HAP-1 (cell line): ENCODE data around the gene ANXA2.
"Not testable (repeated sequence)": the region's sequence is repeated elsewhere in the genome, so short reads cannot be mapped to it uniquely, and the experiment has no call there.

Source experiments
- DNase-seq, 2 experiments: peaks; one replicate each; pipeline ENCODE4 v3.0.0-alpha.2; 2016 to 2020; ENCODE audit warnings: low spot score in 2 of 2
- H3K27me3 ChIP-seq: fragments of 250-450 bp; sonication (Bioruptor Pico); 2 replicates; pipeline ENCODE4 v1.5.1; 2020; ENCODE audit warnings: low read depth, mild to moderate bottlenecking, moderate library complexity
- H3K36me3 ChIP-seq: fragments of 250-450 bp; sonication (Bioruptor Pico); replicated peaks from 2 replicates; pipeline ENCODE4 v1.5.1; 2020; ENCODE audit warnings: mild to moderate bottlenecking
- H3K4me1 ChIP-seq: fragments of 250-450 bp; sonication (Bioruptor Pico); 2 replicates; pipeline ENCODE4 v1.5.1; 2020; ENCODE audit warnings: mild to moderate bottlenecking
- H3K4me3 ChIP-seq: fragments of 250-450 bp; sonication (Bioruptor Pico); 2 replicates; pipeline ENCODE4 v1.5.1; 2020; ENCODE audit warnings: mild to moderate bottlenecking, moderate library complexity
- H3K9me3 ChIP-seq: fragments of 250-450 bp; sonication (Bioruptor Pico); 2 replicates; pipeline ENCODE4 v1.5.1; 2020; ENCODE audit warnings: mild to moderate bottlenecking, moderate library complexity
- in situ Hi-C: fragments of 300-500 bp; cut with MboI; formaldehyde crosslinking; loops from 3 replicates; pipeline ENCODE4 v1.14.3; 2020; ENCODE audit warnings: low sequenced_read_pairs, inconsistent platforms, mixed read lengths

The ANXA2 gene

GRCh38 chr15:60419753-60420152, 22.0 kb upstream of the ANXA2 start:
- DNase-seq = no peak
- Histone ChIP-seq H3K4me1 (peaks cover 4% of the 10 kb centered on the region; the same call in 1 of the 2 replicates), H3K9me3 (no peaks in the 10 kb centered on the region), H3K4me3 (no peak overlapping the region), H3K27me3 (no peaks in the 10 kb centered on the region), H3K36me3 (peaks cover 7% of the 10 kb centered on the region; the same call in 1 of the 2 replicates)
- in situ Hi-C loops = no loop called here

DNA sequence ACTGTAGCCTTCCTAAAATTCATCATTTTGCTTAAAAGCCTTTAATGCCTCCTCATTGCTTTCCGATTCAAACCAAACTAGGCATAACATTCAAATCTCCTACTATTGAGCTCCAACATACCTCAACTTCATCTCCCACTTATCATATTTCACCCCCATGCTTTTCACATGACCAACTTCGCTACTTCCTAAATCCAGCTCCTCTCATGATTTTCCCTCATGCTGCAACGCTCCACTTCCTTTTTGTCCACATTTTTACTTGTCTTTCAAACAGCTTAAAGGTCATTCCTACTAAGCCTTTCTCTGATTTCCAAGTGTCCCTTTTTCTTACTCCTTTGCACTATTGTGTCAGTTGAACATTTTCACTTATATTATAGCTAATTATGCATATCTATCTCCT, 20.3 kb upstream of the ANXA2 start:
- in situ Hi-C loops = no loop called here
- no peak for DNase-seq
- Histone ChIP-seq H3K9me3 (no peaks in the 10 kb centered on the region), H3K4me1 (peaks cover 2% of the 10 kb centered on the region; the same call in 1 of the 2 replicates), H3K36me3 (peaks cover 4% of the 10 kb centered on the region; the same call in 1 of the 2 replicates), H3K27me3 (no peaks in the 10 kb centered on the region), H3K4me3 (no peak overlapping the region)

- peaks cover 2% of the 10 kb centered on the region; the same call in 1 of the 2 replicates for H3K4me1 ChIP-seq
- in situ Hi-C loops = no loop called here
These were observed 19.3 kb upstream of the ANXA2 start for GRCh38 chr15:60417112-60417511.

GRCh38 chr15:60416484-60416883, 18.7 kb upstream of the ANXA2 start:
- no peaks in the 10 kb centered on the region for H3K9me3 ChIP-seq
- no peaks in the 10 kb centered on the region for H3K27me3 ChIP-seq
- DNase-seq = no peak
- H3K4me3 ChIP-seq = no peak overlapping the region
- H3K36me3 ChIP-seq = no peaks in the 10 kb centered on the region; the same call in 1 of the 2 replicates
- in situ Hi-C loops = no loop called here
- peaks cover 2% of the 10 kb centered on the region; the same call in 1 of the 2 replicates for H3K4me1 ChIP-seq

More at GRCh38 chr15:60417112-60417511, 19.3 kb upstream of the ANXA2 start:
- Histone ChIP-seq H3K27me3 (no peaks in the 10 kb centered on the region), H3K36me3 (no peaks in the 10 kb centered on the region; the same call in 1 of the 2 replicates), H3K9me3 (no peaks in the 10 kb centered on the region), H3K4me3 (no peak overlapping the region)
- no peak for DNase-seq

DNA sequence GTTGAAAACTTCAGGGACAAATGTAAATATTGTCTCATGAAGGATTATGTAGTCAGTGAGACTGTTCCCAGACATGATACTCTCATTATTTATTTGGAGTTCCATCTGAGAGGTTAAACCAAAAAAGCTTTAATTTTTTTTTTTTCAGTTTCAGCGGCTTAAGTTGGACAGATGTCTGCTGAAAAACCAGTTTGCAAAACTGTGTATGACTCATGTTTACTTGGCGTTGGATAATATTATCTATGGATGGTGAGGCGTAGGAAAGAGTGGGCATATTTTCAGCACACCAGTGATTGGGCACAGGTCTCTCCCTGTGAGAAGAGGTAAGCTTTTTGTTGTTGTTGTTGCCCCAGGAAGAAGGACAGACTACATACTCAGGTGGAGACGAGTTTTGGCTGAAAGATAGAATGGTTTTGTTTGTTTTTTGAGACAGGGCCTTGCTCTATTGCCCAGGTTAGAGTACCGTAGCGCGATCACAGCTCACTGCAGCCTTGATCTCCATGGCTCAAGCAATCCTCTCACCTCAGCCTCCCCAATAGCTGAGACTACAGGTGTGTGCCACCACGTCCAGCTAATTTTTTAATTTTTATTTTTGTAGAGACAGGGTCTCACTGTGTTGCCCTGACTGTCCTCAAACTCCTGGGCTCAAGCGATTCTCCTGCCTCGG, 16.4 kb upstream of the ANXA2 start:
- H3K4me1 ChIP-seq = peaks cover 2% of the 10 kb centered on the region; the same call in 1 of the 2 replicates

DNA sequence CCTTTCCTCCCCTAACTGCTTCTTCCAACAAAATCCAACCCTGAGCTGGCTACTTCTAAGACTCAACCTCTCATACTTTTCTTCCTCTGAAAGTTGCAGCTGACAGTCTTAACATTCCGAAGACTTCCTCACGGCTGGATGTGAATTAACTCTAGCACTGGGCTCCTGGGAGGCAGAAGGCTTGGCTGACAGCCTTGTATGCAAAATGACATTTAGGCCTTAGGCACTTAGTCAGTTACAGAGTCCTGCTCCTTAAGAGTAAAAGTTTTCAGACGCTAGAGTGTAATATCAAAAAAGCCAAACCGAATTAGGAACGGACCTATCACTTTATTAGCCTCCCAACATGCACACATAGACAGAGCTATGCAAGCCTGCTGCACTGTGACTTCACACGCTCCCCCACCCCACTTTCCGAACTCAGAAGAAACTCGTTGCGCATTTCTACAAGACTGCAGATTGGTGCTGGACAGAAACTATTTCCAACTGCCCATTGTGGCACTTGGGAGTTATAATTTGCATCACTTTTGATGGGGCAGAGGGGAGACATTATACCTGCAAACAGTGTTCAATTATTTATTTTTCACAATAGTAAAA, 15.5 kb upstream of the ANXA2 start:
- DNase-seq = no peak

More for the DNA sequence above, 16.4 kb upstream of the ANXA2 start:
- Histone ChIP-seq H3K36me3 (no peaks in the 10 kb centered on the region), H3K9me3 (no peaks in the 10 kb centered on the region), H3K27me3 (no peaks in the 10 kb centered on the region), H3K4me3 (no peak overlapping the region)
- in situ Hi-C loops = no loop called here
- DNase-seq = no peak

DNA sequence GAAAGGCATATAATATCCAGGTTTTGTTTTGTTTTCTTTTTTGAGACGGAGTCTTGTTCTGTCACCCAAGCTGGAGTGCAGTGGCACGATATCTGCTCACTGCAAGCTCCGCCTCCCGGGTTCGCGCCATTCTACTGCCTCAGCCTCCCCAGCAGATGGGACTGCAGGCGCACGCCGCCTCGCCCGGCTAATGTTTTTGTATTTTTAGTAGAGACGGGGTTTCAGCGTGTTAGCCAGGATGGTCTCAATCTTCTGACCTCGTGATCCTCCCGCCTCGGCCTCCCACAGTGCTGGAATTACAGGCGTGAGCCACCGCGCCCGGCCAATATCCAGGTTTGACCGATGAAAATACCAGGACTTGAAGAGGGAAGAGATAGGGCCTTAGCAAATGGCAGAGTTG, 15.0 kb upstream of the ANXA2 start:
- H3K36me3 ChIP-seq, H3K9me3 ChIP-seq, H3K4me3 ChIP-seq, DNase-seq, in situ Hi-C loops, H3K27me3 ChIP-seq, H3K4me1 ChIP-seq: not testable (repeated sequence)

More for the DNA sequence above, 15.5 kb upstream of the ANXA2 start:
- peaks cover 2% of the 10 kb centered on the region; the same call in 1 of the 2 replicates for H3K4me1 ChIP-seq
- H3K9me3 ChIP-seq = no peaks in the 10 kb centered on the region
- in situ Hi-C loops = no loop called here
- no peaks in the 10 kb centered on the region for H3K27me3 ChIP-seq
- no peaks in the 10 kb centered on the region for H3K36me3 ChIP-seq
- H3K4me3 ChIP-seq = no peak overlapping the region

- in situ Hi-C loops = no loop called here
- no peaks in the 10 kb centered on the region for H3K9me3 ChIP-seq
- no peak for DNase-seq
- peaks cover 4% of the 10 kb centered on the region for H3K4me1 ChIP-seq
- no peaks in the 10 kb centered on the region for H3K27me3 ChIP-seq
- H3K4me3 ChIP-seq = no peak overlapping the region
- H3K36me3 ChIP-seq = no peaks in the 10 kb centered on the region
These were observed 14.1 kb upstream of the ANXA2 start for GRCh38 chr15:60411774-60412425.

- H3K4me1 ChIP-seq, DNase-seq, H3K27me3 ChIP-seq, in situ Hi-C loops, H3K9me3 ChIP-seq, H3K4me3 ChIP-seq, H3K36me3 ChIP-seq: not testable (repeated sequence)
These were observed 12.6 kb upstream of the ANXA2 start for GRCh38 chr15:60410350-60410749.

- Histone ChIP-seq H3K27me3 (no peaks in the 10 kb centered on the region), H3K36me3 (no peaks in the 10 kb centered on the region), H3K4me3 (no peak overlapping the region), H3K9me3 (no peaks in the 10 kb centered on the region), H3K4me1 (peaks cover 3% of the 10 kb centered on the region; the same call in 1 of the 2 replicates)
- in situ Hi-C loops = no loop called here
- DNase-seq = no peak
These were observed 10.7 kb upstream of the ANXA2 start for GRCh38 chr15:60408463-60408981.

DNA sequence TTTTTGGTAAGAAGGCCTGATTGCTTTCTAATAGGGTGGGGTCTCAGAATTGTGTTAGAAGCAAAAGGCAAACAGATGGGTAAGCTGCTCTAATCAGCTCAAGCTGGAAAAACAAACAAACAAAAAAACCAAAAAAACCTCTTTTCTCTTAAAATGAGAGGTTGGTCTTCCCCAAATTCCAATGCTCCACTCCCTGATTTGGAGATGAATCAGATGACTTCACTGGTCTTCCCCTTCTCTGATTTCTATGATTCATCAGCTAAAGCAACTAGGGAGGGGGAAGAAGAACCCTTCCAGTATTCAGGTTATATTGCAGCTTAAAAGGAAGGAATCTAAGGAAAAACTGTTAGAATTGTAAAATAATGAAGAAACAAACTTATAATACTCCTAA, 9.6 kb upstream of the ANXA2 start:
- Histone ChIP-seq H3K27me3 (no peaks in the 10 kb centered on the region), H3K36me3 (no peaks in the 10 kb centered on the region), H3K4me1 (peaks cover 3% of the 10 kb centered on the region; the same call in 1 of the 2 replicates), H3K4me3 (no peak overlapping the region), H3K9me3 (no peaks in the 10 kb centered on the region)
- in situ Hi-C loops = no loop called here
- no peak for DNase-seq

DNA sequence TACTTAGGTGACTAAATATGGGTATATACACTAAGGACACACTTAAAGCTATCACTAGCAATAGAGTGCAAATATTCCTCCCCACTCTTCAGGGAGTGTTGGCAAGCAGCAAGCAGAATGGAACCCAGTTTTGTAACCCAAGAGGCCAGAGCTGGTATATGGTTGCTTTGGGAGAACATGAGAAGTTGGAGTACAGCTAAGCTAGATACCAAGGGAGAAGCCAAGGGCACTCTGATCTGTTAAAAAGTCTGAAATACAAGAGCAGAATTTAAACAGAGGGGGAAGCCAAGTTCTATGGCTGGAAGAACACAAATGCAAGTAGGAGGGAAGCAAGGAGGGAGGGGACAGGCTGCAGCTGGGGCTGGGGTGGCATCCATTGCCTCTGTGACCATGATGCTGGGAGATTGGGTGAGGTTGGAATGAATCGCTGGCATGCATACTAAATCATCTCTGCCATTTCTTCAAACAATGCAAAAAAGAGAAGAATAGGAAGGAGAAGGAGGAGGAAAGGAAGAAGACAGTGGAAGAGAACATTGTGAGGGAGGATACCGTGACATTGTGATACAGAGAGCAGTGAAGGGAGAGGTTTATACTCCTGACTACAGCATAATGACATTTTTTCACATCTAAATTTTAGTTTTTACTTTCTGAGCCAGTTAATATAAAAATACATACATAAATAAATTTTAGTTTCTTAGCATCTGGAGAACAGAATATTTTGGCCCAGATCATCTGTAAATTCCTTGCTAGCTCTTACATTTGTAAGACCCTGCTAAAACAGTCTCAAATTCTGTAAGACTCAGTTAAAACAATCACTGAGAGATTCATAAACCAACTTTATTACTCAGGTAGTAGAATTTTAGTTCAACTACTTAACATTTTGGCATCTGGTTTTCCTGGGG, 9.0 kb upstream of the ANXA2 start:
- H3K36me3 ChIP-seq = no peaks in the 10 kb centered on the region
- no peaks in the 10 kb centered on the region for H3K9me3 ChIP-seq
- peaks cover 3% of the 10 kb centered on the region; the same call in 1 of the 2 replicates for H3K4me1 ChIP-seq
- no peaks in the 10 kb centered on the region for H3K27me3 ChIP-seq
- no peak for DNase-seq
- no peak overlapping the region for H3K4me3 ChIP-seq
- in situ Hi-C loops = no loop called here

DNA sequence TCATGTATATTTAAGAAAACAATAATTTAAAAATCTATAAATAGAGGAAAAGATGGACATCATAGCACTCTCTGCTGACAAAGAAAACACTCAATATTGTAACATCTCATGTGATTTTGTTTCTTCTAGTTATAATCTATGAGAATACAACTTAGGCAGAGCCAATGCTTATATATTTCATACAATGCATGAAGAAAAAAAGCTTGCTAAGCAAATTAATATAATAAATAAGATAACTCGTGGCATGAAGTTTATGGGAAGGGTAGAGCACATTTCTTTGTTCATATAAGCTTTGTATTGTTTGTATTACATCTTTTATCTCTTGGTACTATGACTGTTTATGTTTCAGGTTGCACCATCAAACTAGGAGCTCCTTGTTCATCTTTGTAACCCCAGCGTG, 7.6 kb upstream of the ANXA2 start:
- peaks cover 12% of the 10 kb centered on the region for H3K4me1 ChIP-seq
- H3K27me3 ChIP-seq = no peaks in the 10 kb centered on the region
- in situ Hi-C loops = no loop called here
- no peaks in the 10 kb centered on the region for H3K36me3 ChIP-seq
- H3K4me3 ChIP-seq = no peak overlapping the region
- no peaks in the 10 kb centered on the region for H3K9me3 ChIP-seq
- no peak for DNase-seq
